ENCODE data around the gene NOG. TPM values are rescaled to one million over a fixed set of nuclear protein-coding genes. Genes with fewer than 3 reads are reported as not detected.

The NOG gene
- total RNA-seq, 6 experiments from 2014 or later, result 0.11 to 0.29 TPM; not detected in 4

- no peak for TF ChIP-seq POLR2A (IDR thresholded peaks at IDR 0.05)
- no peaks in the 10 kb centered on the region for H3K9me3 ChIP-seq
- no peak for ATAC-seq
Measured at GRCh38 chr17:56633681-56634080, 40.2 kb downstream of the NOG start.

GRCh38 chr17:56635641-56636040 lies 42.1 kb downstream of the NOG start:
- ATAC-seq, result no peak
- no peak for TF ChIP-seq POLR2A (IDR thresholded peaks at IDR 0.05)
- TF ChIP-seq CTCF (IDR thresholded peaks at IDR 0.05), result no peak

More at GRCh38 chr17:56633681-56634080, 40.2 kb downstream of the NOG start:
- H3K4me1 ChIP-seq, result no peaks in the 10 kb centered on the region
- intact Hi-C loops (cut with DNase I), result no loop called here
- no peak overlapping the region for H3K4me3 ChIP-seq
- no peak overlapping the region for H3K27ac ChIP-seq
- no peaks in the 10 kb centered on the region for H3K27me3 ChIP-seq
- H3K36me3 ChIP-seq, result no peaks in the 10 kb centered on the region
- 33% methylated on average over 1 of the region's 4 CpGs for WGBS (ENCODE audit: insufficient coverage, low coverage, low lambda C conversion rate, missing lambda C conversion rate)
- no peak for DNase-seq

GRCh38 chr17:56636265-56636664 lies 42.8 kb downstream of the NOG start:
- H3K9me3 ChIP-seq, result no peaks in the 10 kb centered on the region
- no peaks in the 10 kb centered on the region for H3K4me1 ChIP-seq
- no peaks in the 10 kb centered on the region for H3K36me3 ChIP-seq
- H3K4me3 ChIP-seq, result no peak overlapping the region
- H3K27me3 ChIP-seq, result no peaks in the 10 kb centered on the region
- DNase-seq (no peak), ATAC-seq (no peak)
- TF ChIP-seq CTCF (IDR thresholded peaks at IDR 0.05) (no peak), POLR2A (IDR thresholded peaks at IDR 0.05) (no peak)
- intact Hi-C loops (cut with DNase I), result no loop called here
- 58% methylated on average over 3 of the region's 3 CpGs for whole genome bisulfite sequencing (ENCODE audit: insufficient coverage, low coverage, low lambda C conversion rate, missing lambda C conversion rate)
- no peak overlapping the region for H3K27ac ChIP-seq

More at GRCh38 chr17:56635641-56636040, 42.1 kb downstream of the NOG start:
- Histone ChIP-seq H3K36me3 (no peaks in the 10 kb centered on the region), H3K27me3 (no peaks in the 10 kb centered on the region), H3K9me3 (no peaks in the 10 kb centered on the region), H3K4me3 (no peak overlapping the region), H3K27ac (no peak overlapping the region), H3K4me1 (no peaks in the 10 kb centered on the region)
- intact Hi-C loops (cut with DNase I), result no loop called here
- 57% methylated on average over 1 of the region's 1 CpG for WGBS (ENCODE audit: insufficient coverage, low coverage, low lambda C conversion rate, missing lambda C conversion rate)
- DNase-seq, result no peak

GRCh38 chr17:56637254-56637653 lies 43.8 kb downstream of the NOG start:
- H3K9me3 ChIP-seq, result no peaks in the 10 kb centered on the region
- H3K27me3 ChIP-seq, result no peaks in the 10 kb centered on the region
- no peak overlapping the region for H3K4me3 ChIP-seq
- DNase-seq, result no peak
- intact Hi-C loops (cut with DNase I), result no loop called here
- H3K27ac ChIP-seq, result no peak overlapping the region
- no peaks in the 10 kb centered on the region for H3K36me3 ChIP-seq
- WGBS (ENCODE audit: insufficient coverage, low coverage, low lambda C conversion rate, missing lambda C conversion rate), result 52% methylated on average over 5 of the region's 8 CpGs
- H3K4me1 ChIP-seq, result no peaks in the 10 kb centered on the region
- ATAC-seq, result no peak
- TF ChIP-seq POLR2A (IDR thresholded peaks at IDR 0.05) (no peak), CTCF (IDR thresholded peaks at IDR 0.05) (no peak)

- intact Hi-C loops (cut with DNase I), result no loop called here
- Histone ChIP-seq H3K9me3 (no peaks in the 10 kb centered on the region), H3K27me3 (no peaks in the 10 kb centered on the region), H3K4me1 (no peaks in the 10 kb centered on the region), H3K36me3 (no peaks in the 10 kb centered on the region), H3K4me3 (no peak overlapping the region), H3K27ac (no peak overlapping the region)
- WGBS (ENCODE audit: insufficient coverage, low coverage, low lambda C conversion rate, missing lambda C conversion rate), result 42% methylated on average over 7 of the region's 11 CpGs
- TF ChIP-seq CTCF (IDR thresholded peaks at IDR 0.05), result no peak
- TF ChIP-seq POLR2A (IDR thresholded peaks at IDR 0.05), result no peak
- ATAC-seq (no peak), DNase-seq (no peak)
Measured at GRCh38 chr17:56638591-56639051, 45.1 kb downstream of the NOG start.
